Kasumi-1 (cell line): ENCODE data around the gene DIAPH2.
"Not testable (repeated sequence)": the region's sequence is repeated elsewhere in the genome, so short reads cannot be mapped to it uniquely, and the experiment has no call there.

Experiments
- DNase-seq, 2 experiments: peaks; one replicate each; lab custom pipeline; 2025; lab: John Stamatoyannopoulos, UW

Gene DIAPH2

DNA sequence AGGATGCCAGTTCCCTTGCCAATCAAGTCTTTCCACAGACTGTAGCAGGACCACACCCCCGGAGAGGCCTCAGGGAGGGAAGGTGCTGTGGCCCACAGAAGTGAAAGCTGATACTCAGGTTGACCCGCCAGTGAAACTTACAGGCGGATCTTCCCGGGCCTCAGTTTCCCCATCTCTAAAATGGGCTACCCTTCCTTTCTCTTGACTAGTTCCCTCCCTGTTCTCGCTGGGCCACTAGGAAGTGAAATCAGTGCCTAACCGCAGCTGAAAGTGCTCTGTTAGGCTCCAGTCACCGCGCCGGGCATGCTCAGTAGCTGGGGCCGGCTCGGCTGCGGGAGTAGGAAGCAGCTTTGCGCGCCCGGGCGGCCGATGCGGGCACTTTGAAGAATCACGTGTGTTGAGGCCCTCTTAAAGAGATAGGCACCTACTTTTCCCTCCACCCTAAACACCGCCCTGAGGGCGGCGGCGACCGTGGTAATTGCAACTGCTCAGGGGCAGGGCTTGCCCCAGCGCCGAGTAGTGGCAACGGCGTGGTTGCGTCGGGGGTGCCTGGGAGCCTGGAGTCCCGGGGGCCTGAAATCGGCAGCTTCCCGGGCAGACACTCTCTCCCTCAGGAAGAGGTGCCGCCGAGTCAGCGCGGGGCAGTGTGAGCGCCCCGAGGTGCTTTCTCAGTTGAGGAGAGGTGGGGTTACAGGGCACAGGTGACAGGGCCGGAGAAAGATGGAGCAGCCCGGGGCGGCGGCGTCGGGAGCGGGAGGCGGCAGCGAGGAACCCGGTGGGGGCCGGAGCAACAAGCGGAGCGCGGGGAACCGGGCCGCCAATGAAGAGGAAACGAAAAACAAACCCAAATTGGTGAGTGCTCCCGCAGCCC is at the start of gene DIAPH2:
TSS of gene DIAPH2 (plus strand) at position 504 of the 871 bp plus-strand sequence.
- peak; percentile 76 to 84 for DNase-seq

DNA sequence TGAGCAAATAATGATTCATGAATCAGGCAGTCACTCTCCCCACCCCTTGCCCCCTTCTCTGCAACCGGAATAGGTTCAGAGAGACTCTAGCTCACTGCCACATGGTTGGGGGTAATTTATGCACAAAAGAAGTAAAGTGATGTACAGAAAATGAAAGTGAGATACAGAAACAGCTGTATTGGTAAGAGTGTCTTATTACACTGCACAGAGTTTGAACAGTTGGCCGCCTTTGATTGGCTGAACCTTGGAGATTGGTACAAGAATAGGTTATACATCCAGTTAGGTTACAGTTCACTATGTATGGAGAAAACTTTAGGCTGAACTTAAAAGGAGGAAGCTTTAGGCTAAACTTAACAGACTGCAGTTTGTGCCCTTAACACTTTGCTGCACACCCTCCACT is 34.6 kb upstream of the DIAPH2 start:
- DNase-seq: no peak

GRCh38 chrX:96655947-96656623 is 28.6 kb upstream of the DIAPH2 start:
- DNase-seq: no peak

- DNase-seq: no peak
These were observed 2.1 kb upstream of the DIAPH2 start for GRCh38 chrX:96682516-96682915.

GRCh38 chrX:96683997-96684338 is 674 bp upstream of the DIAPH2 start:
- no peak for DNase-seq

- peak; percentile 70 to 79 for DNase-seq
These were observed 813 bp downstream of the DIAPH2 start for GRCh38 chrX:96685210-96686099.

GRCh38 chrX:96687776-96688175 is 3.1 kb downstream of the DIAPH2 start:
- DNase-seq: no peak

- no peak for DNase-seq
These were observed 4.1 kb downstream of the DIAPH2 start for GRCh38 chrX:96688789-96689188.

GRCh38 chrX:96689991-96690390 is 5.3 kb downstream of the DIAPH2 start:
- DNase-seq: no peak

DNA sequence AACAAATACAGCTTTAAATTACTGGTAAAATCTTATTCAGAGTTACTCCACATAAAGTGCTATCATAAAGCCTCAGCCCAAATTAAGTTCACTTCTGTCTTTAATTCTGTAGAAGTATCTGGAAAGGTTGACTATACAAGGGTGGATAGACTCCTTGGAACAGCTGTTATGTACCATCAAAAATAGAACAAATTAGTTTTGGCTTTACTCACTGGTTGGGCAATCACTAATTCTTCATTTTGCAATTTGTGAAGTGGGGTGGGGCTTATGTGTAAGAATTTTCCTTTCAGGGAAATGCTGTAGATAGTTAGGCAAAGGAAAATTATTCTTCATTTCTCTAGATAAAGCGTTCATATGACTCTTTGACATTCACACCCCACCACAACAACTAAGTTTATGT is 7.8 kb downstream of the DIAPH2 start:
- DNase-seq: no peak

- DNase-seq: no peak
These were observed 8.2 kb downstream of the DIAPH2 start for GRCh38 chrX:96692890-96693289.

- DNase-seq: no peak
These were observed 8.8 kb downstream of the DIAPH2 start for GRCh38 chrX:96693407-96693806.

- no peak for DNase-seq
These were observed 11.8 kb downstream of the DIAPH2 start for GRCh38 chrX:96696462-96696861.

- no peak for DNase-seq
These were observed 16.0 kb downstream of the DIAPH2 start for GRCh38 chrX:96700625-96701024.

DNA sequence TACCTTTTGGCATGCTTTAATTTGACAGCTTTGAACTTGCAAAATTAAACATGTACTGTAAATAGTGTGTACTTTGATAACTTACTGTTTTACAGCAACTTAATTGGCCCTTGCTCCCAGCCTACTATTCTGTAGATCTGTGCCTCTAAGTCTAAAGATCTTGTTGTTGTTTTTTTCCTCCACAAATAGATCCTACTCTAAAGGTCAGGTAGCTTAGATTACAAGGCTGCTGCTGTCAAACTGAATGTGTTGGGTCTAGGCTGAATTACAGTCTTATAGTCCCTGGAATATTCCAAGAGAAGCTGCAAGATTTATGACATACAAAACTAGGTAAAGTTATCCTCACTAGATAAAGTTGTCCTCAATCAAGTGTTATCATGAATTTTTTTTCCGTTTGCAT is 18.7 kb downstream of the DIAPH2 start:
- DNase-seq: no peak

DNA sequence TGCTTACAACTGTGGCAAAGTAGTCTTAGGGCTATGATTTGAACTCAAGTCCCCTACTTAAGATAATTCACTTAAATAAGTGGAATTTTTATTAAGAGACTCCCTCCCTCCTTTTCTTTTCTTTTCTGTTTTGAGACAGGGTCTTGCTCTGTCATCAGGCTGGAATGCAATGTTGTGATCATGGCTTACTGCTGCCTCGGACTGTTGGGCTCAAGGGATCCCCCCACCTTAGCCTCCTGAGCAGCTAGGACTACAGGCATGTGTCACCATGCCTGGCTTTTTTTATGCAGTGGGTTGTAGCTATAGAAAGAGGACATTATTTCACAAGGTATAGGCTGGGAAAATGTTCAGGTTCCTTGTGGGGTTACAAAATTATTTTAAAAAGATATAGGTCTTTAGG is 19.2 kb downstream of the DIAPH2 start:
- DNase-seq: no peak

DNA sequence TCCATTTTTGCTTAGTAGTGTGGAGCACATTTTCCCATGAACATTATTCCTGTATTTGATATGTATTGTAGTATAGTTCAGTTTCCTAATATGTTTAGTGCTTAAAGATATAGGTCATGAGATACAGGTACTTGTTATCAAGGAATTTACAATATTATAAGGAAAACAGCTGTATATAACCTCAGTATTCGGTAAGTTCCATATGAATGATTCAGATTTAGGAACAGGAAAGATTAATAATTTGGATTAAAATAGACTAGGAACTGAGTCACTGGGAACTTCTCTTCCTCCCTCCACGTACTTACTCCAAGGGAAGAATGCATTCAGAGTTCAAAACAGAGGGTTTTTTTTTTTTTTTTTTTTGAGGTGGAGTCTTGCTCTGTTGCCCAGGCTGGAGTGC is 20.0 kb downstream of the DIAPH2 start:
- DNase-seq: no peak

DNA sequence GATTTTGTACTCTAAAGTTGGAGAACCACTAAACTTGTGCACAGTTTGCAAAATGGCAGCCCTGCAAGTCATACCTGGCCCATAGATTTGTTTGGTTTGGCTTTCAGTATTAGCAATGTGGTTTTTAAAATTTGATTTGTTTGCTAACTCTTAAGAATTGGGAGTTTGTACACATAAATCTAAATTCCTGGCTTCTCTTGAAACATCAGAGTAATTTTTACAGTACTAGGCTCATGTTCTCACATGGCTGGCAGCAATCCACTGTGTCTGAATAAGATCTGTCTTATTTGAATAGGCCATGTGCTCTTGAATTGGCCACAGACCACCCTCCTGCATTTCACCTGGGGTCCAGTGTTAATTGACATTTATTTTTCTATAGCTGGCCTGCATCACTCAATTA is 21.3 kb downstream of the DIAPH2 start:
- no peak for DNase-seq

GRCh38 chrX:96707804-96708203 is 23.2 kb downstream of the DIAPH2 start:
- DNase-seq: peak; percentile 41 to 57

- no peak for DNase-seq
These were observed 25.4 kb downstream of the DIAPH2 start for GRCh38 chrX:96710031-96710430.

DNA sequence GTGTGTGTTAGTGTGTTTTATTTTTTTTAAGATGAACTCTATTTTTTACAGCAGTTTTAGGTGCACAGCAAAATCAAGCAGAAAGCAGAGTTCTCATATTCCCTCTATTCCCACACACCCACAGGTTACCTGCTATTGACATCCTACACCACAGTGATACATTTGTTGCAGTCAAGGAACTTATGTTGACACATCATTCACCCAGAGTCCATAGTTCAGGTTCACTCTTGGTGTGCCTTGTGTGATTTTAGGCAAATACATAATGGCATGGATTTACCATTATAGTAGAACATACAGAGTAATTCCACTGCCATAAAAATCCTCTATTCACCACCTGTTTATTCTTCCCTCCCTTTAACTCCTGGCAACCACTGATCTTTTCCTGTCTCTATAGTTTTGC is 28.7 kb downstream of the DIAPH2 start:
- no peak for DNase-seq

DNA sequence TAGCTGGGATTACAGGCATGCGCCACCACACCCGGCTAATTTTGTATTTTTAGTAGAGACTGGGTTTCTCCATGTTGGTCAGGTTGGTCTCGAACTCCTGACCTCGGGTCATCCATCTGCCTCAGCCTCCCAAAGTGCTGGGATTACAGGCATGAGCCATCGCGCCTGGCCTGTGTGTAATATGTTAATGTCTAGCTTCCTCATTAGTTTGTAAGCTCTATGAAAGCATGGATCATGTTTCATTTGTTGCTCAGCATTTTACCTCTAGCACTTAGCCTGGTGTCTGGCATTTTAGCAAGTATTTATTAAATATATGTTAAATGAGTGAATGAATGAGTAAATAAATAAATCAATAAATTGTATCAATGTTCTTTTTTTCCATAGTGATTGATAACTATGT is 29.8 kb downstream of the DIAPH2 start:
- not testable (repeated sequence) for DNase-seq

DNA sequence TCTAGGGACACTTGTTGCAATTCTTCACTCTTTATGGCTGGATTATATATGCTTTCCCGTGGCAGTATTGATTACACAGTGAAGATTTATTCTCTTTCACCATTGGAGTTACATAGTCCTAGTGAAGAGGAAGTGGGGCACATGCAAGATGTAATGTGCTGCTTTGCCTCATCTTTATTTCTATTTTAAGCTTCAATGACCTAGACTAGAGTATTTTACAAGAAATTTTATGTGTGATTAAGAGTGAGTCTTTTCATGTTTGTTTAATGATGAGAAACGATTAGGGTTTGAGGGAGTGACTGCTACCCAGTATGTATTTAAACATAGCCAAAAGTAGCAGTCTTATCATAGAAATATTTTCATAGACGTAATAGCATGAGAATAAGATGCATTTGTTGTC is 30.8 kb downstream of the DIAPH2 start:
- DNase-seq: peak; percentile 7
